ENCODE data around the gene C16orf90.

- TF ChIP-seq CTCF (IDR thresholded peaks at IDR 0.05) (no peak), POLR2A (IDR thresholded peaks at IDR 0.05) (no peak)
Measured at GRCh38 chr16:3485097-3485745, 10.1 kb downstream of the C16orf90 start.

Data from right lobe of liver (tissue), 4 donors.